ENCODE data around the gene SERTAD2. TPM values are rescaled to one million over a fixed set of nuclear protein-coding genes. Genes with fewer than 3 reads are reported as not detected.

Gene SERTAD2
- total RNA-seq, 4 donors from 2014 or later: 15.9 to 18.8 (median 17.4) TPM

DNA sequence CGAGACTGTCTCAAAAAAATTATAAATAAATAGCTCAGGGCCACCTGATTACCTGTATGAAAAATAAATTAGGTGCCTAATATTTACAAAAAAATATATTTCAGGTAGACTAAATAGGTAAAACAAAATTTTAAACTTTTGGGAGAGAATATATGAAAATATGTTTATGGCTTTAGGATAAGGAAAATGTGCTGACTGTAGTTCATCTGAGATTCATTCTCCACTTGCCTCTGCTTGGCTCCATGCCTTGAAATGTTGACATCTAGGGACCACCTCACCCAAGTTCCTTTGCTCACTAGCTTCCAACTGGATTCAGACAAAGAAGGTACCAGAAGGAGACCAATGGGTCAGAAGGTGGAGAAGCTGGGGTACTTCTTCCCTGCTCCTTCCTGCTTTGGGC is 9.7 kb upstream of the SERTAD2 start:
- no peak overlapping the region for H3K4me3 ChIP-seq
- no peak overlapping the region for H3K27ac ChIP-seq
- no peak for DNase-seq (ENCODE audit: low spot score in 2 of 2)
- no peaks in the 10 kb centered on the region for H3K9me3 ChIP-seq
- no peaks in the 10 kb centered on the region for H3K36me3 ChIP-seq
- H3K4me1 ChIP-seq: peaks cover 0 to 28% (median 6%) of the 10 kb centered on the region in 4 donors
- TF ChIP-seq, protein P1, sequence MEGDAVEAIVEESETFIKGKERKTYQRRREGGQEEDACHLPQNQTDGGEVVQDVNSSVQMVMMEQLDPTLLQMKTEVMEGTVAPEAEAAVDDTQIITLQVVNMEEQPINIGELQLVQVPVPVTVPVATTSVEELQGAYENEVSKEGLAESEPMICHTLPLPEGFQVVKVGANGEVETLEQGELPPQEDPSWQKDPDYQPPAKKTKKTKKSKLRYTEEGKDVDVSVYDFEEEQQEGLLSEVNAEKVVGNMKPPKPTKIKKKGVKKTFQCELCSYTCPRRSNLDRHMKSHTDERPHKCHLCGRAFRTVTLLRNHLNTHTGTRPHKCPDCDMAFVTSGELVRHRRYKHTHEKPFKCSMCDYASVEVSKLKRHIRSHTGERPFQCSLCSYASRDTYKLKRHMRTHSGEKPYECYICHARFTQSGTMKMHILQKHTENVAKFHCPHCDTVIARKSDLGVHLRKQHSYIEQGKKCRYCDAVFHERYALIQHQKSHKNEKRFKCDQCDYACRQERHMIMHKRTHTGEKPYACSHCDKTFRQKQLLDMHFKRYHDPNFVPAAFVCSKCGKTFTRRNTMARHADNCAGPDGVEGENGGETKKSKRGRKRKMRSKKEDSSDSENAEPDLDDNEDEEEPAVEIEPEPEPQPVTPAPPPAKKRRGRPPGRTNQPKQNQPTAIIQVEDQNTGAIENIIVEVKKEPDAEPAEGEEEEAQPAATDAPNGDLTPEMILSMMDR (IDR thresholded peaks at IDR 0.05): no peak
- TF ChIP-seq POLR2A (IDR thresholded peaks at IDR 0.05): no peak
- TF ChIP-seq EP300 (IDR thresholded peaks at IDR 0.05): no peak
- WGBS, 2 donors: 96 to 98% methylated on average over 1 of the region's 1 CpG
- no peaks in the 10 kb centered on the region for H3K27me3 ChIP-seq

DNA sequence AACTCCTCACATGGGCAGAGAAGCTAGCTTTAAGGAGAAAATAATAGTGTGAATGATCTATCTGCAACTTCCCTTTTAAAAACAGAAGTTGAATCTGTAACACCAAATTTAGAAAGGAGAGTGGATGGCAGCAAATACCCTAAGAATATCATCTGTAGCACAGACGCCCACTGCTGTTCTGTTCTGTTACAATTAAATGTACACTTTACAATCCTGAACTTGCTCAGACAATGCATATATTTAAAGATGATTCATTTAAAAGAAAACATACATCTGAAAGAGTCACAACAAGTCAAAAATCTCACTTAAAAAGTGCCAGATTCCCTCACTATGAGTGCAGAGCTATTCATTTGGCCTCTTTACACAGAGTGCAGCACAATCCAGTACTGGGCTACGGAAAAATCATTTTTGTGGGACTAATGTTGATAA is 8.0 kb upstream of the SERTAD2 start:
- no peaks in the 10 kb centered on the region for H3K36me3 ChIP-seq
- TF ChIP-seq POLR2A (IDR thresholded peaks at IDR 0.05): no peak
- 56 to 67% methylated on average over 2 of the region's 2 CpGs for WGBS, 2 donors

DNA sequence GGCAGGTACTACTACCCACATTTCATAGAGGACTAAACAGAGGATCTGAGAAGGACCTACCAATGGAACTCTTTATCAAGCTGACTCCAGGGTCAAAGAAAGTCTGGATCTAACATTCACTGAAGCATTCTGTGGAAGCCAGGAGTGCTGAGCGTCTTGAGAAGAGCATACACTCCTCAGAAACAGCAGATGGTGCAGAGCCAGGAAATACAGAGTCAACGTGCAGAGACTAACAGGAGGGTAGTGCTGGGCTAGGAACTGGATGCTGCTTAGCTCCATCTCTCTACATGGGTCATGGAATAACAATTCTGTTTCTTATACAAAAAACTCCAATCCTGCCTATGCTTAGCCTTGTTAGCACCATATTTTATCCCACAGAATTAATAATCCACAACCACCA is 5.5 kb upstream of the SERTAD2 start:
- no peaks in the 10 kb centered on the region for H3K9me3 ChIP-seq
- H3K4me3 ChIP-seq: no peak overlapping the region
- TF ChIP-seq POLR2A (IDR thresholded peaks at IDR 0.05) (no peak), EP300 (IDR thresholded peaks at IDR 0.05) (no peak)
- TF ChIP-seq, protein P1 (IDR thresholded peaks at IDR 0.05): no peak
- H3K27me3 ChIP-seq: no peaks in the 10 kb centered on the region
- no peaks in the 10 kb centered on the region for H3K36me3 ChIP-seq
- H3K27ac ChIP-seq: no peak overlapping the region
- DNase-seq (ENCODE audit: low spot score in 2 of 2): no peak
- 71 to 73% methylated on average over 2 of the region's 2 CpGs for WGBS, 2 donors
- H3K4me1 ChIP-seq: peaks cover 0 to 16% (median 10%) of the 10 kb centered on the region in 4 donors

More for the DNA sequence above, 8.0 kb upstream of the SERTAD2 start:
- Histone ChIP-seq H3K4me1 (peaks cover 0 to 12% (median 0%) of the 10 kb centered on the region in 4 donors), H3K27me3 (no peaks in the 10 kb centered on the region), H3K9me3 (no peaks in the 10 kb centered on the region), H3K27ac (no peak overlapping the region), H3K4me3 (no peak overlapping the region)
- no peak for DNase-seq (ENCODE audit: low spot score in 2 of 2)

DNA sequence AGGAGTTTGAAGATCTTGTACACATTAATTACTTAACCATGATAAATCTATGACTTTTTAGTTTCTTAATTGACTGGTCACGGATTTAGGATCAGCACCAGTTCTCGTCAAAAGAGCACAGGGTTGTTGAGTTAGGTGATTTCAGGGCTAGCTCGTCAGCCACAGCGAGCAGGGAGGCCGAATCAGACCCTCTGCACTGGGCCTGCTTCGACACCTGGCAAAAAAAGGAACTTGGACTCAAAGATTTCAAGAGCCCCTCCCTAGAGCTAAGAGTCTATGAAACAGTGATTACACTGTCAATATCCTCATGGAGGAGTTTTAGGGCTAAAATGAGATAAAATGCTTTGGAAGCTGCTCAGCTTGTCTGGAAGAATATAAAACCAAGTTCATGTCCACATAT is 4.6 kb upstream of the SERTAD2 start:
- Histone ChIP-seq H3K4me3 (no peak overlapping the region), H3K27ac (peak overlapping the region in 1 of 4 donors; percentile 37), H3K27me3 (no peaks in the 10 kb centered on the region), H3K9me3 (no peaks in the 10 kb centered on the region), H3K36me3 (no peaks in the 10 kb centered on the region), H3K4me1 (peaks cover 0 to 16% (median 10%) of the 10 kb centered on the region in 4 donors)
- TF ChIP-seq, protein P1 (IDR thresholded peaks at IDR 0.05): no peak
- TF ChIP-seq POLR2A (IDR thresholded peaks at IDR 0.05) (no peak), EP300 (IDR thresholded peaks at IDR 0.05) (no peak)
- no peak for DNase-seq (ENCODE audit: low spot score in 2 of 2)
- 83% methylated on average over 6 of the region's 6 CpGs for WGBS, 2 donors

DNA sequence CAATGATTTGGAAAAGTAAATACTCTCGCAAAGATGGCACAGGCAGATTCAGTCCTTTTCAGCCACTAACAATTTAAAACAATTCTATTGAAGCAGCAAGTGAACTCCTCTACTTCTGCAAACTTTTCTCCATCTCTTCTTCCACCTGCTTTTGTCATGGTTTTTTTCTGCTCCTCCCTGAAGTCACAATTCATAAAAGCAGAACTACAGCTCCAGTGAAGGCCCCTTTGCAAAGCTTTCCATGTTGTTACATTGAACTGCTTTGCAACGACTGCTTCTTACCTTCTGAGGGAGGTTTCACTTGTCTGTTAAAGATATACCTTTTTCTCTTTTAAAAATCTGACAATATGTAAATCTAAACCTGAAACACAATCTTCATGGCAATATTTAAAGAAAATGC is 3.7 kb upstream of the SERTAD2 start:
- no peak overlapping the region for H3K27ac ChIP-seq
- TF ChIP-seq EP300 (IDR thresholded peaks at IDR 0.05) (no peak), POLR2A (IDR thresholded peaks at IDR 0.05) (no peak)
- TF ChIP-seq, protein P1 (IDR thresholded peaks at IDR 0.05): no peak
- peaks cover 0 to 17% (median 10%) of the 10 kb centered on the region in 4 donors for H3K4me1 ChIP-seq
- no peak for DNase-seq (ENCODE audit: low spot score in 2 of 2)
- H3K27me3 ChIP-seq: no peaks in the 10 kb centered on the region
- 78 to 88% methylated on average over 2 of the region's 2 CpGs for WGBS, 2 donors
- no peak overlapping the region for H3K4me3 ChIP-seq
- H3K36me3 ChIP-seq: no peaks in the 10 kb centered on the region
- no peaks in the 10 kb centered on the region for H3K9me3 ChIP-seq

DNA sequence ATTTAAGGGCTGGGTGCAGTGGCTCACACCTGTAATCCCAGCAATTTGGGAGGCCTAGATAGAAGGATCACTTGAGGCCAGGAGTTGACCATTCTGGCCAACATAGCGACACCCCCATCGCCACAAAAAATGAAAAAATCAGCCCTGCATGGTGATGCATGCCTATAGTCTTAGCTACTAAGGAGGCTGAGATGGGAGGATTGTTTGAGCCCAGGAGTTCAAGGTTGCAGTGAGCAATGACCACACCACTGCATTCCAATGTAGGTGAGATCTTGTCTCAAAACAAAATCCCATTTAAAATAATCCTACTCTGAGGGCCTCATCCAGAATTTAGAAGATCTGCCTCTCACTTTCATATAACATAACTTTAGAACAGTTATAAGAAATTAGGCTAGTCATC is 2.7 kb upstream of the SERTAD2 start:
- Histone ChIP-seq H3K27me3 (no peaks in the 10 kb centered on the region), H3K9me3 (no peaks in the 10 kb centered on the region), H3K27ac (no peak overlapping the region), H3K36me3 (no peaks in the 10 kb centered on the region), H3K4me1 (peaks cover 0 to 23% (median 17%) of the 10 kb centered on the region in 4 donors), H3K4me3 (no peak overlapping the region)
- TF ChIP-seq, protein P1 (IDR thresholded peaks at IDR 0.05): no peak
- TF ChIP-seq EP300 (IDR thresholded peaks at IDR 0.05) (no peak), POLR2A (IDR thresholded peaks at IDR 0.05) (no peak)
- DNase-seq (ENCODE audit: low spot score in 2 of 2): no peak
- WGBS, 2 donors: 100% methylated on average over 2 of the region's 2 CpGs
